ENCODE measurements around the gene CPEB4.

- TF ChIP-seq BACH1 (IDR thresholded peaks at IDR 0.05; ENCODE audit: low read length) (no peak), CTCF (IDR thresholded peaks at IDR 0.05; ENCODE audit: control extremely low read depth in 1 of 3, insufficient read depth in 1 of 3, low read depth in 1 of 3, low read length in 3 of 3) (no peak), KDM5A (IDR thresholded peaks at IDR 0.05; ENCODE audit: low read length) (no peak), MAFK (IDR thresholded peaks at IDR 0.05; ENCODE audit: low read depth, low read length) (no peak), POLR2A (IDR thresholded peaks at IDR 0.05; ENCODE audit: control extremely low read depth in 1 of 2, low read depth in 2 of 2, low read length in 2 of 2) (no peak), POLR2AphosphoS5 (IDR thresholded peaks at IDR 0.05; ENCODE audit: low read depth, low read length) (no peak), FOSL1 (IDR thresholded peaks at IDR 0.05; ENCODE audit: insufficient read depth, low read depth, low read length) (no peak), CREB1 (IDR thresholded peaks at IDR 0.05) (no peak)
These were observed 31.3 kb downstream of the CPEB4 start for GRCh38 chr5:173919443-173919842.

Measured in H1 (cell line).